HCT116 (cell line): ENCODE data around the gene EIF2B2. TPM values are rescaled to one million over a fixed set of nuclear protein-coding genes. Genes with fewer than 3 reads are reported as not detected.

Source experiments
- ATAC-seq: fragments of 200-7000 bp; cut with Tn5 transposase; 2 replicates; pipeline ENCODE4 v1.9.1; 2020; ENCODE audit warnings: mild to moderate bottlenecking, moderate library complexity
- BruUV-seq: library from RNA; stranded (reverse); fragments of 400-500 nt; replicated peaks from 2 replicates; lab custom pipeline; 2021; lab: Mats Ljungman, UMichigan
- CTCF ChIA-PET: fragments of 300-600 bp; sonication (Branson Sonifier 250); formaldehyde crosslinking; loops from one replicate; lab custom pipeline; 2021; ENCODE audit warnings: antibody characterized with exemption; lab: Charles Lee
- POLR2A ChIA-PET: fragments of 300-600, 350-600 bp; sonication (Branson Sonifier 250); formaldehyde crosslinking; loops from one replicate; lab custom pipeline; 2021; ENCODE audit warnings: antibody characterized with exemption; lab: Charles Lee
- RAD21 ChIA-PET, 2 experiments: fragments of 300-600 bp; sonication (Branson Sonifier 250); formaldehyde crosslinking; loops; one replicate each; lab custom pipeline; 2023; ENCODE audit warnings: low total read pairs in 2 of 2; ENCODE audit not compliant: uncharacterized antibody in 2 of 2, unreplicated experiment in 2 of 2, low non-redundant PET in 1 of 2; lab: Charles Lee
- DNase-seq: peaks from one replicate; pipeline ENCODE4 v3.0.0-alpha.2; 2010; ENCODE audit warnings: low read depth, low spot score
- H2AFZ ChIP-seq: fragments of 200-600 bp; shearing (Covaris generic), sonication (generic); 2 replicates; pipeline ENCODE4 v1.6.1; 2017; ENCODE audit warnings: low read depth, mixed run types, mixed read lengths, antibody characterized with exemption, low read length; ENCODE audit not compliant: poor library complexity, severe bottlenecking
- H3K27ac ChIP-seq: 2 replicates; pipeline ENCODE4 v1.5.1; 2012; ENCODE audit warnings: low read depth, low read length
- H3K27me3 ChIP-seq: fragments of 200-600 bp; sonication (generic); 2 replicates; pipeline ENCODE4 v1.6.1; 2016; ENCODE audit warnings: mixed run types, low read length, mixed read lengths; ENCODE audit not compliant: insufficient read depth
- H3K36me3 ChIP-seq, 2 experiments: fragments of 200-500 bp in 1 of 2; fragments of 200-600 bp in 1 of 2; sonication (Bioruptor generic) in 1 of 2; sonication (generic) in 1 of 2; 2 replicates each; pipeline versions ENCODE4 v1.5.1 to v1.6.1; 2014 to 2016; ENCODE audit warnings: low read length in 2 of 2, inconsistent platforms in 1 of 2, mixed read lengths in 1 of 2, mixed run types in 1 of 2; ENCODE audit not compliant: insufficient read depth in 2 of 2, control insufficient read depth in 1 of 2
- H3K4me1 ChIP-seq, 2 experiments: fragments of 200-600 bp in 1 of 2; sonication (generic) in 1 of 2; 2 replicates each; pipeline versions ENCODE4 v1.5.1 to v1.6.1; 2012 to 2017; ENCODE audit warnings: low read length in 2 of 2, inconsistent platforms in 1 of 2, mild to moderate bottlenecking in 1 of 2, mixed read lengths in 1 of 2, mixed run types in 1 of 2, moderate library complexity in 1 of 2; ENCODE audit not compliant: insufficient read depth in 2 of 2, control insufficient read depth in 1 of 2
- H3K4me2 ChIP-seq: fragments of 200-600 bp; sonication (generic); 2 replicates; pipeline ENCODE4 v1.6.1; 2017; ENCODE audit warnings: mixed run types, low read length, mixed read lengths
- H3K4me3 ChIP-seq, 2 experiments: fragments of 200-600 bp in 1 of 2; sonication (generic) in 1 of 2; replicated peaks in 1 of 2; 2 replicates each; pipeline ENCODE4 v1.5.1; 2011 to 2016; ENCODE audit warnings: low read length in 2 of 2, control low read depth in 1 of 2, low read depth in 1 of 2, mild to moderate bottlenecking in 1 of 2, mixed read lengths in 1 of 2, mixed run types in 1 of 2
- H3K79me2 ChIP-seq: fragments of 200-600 bp; sonication (generic); 2 replicates; pipeline ENCODE4 v1.6.1; 2017; ENCODE audit warnings: mild to moderate bottlenecking, mixed run types, low read length, moderate library complexity, mixed read lengths; ENCODE audit not compliant: insufficient read depth
- H3K9ac ChIP-seq: fragments of 200-600 bp; sonication (generic); 2 replicates; pipeline ENCODE4 v1.6.1; 2016; ENCODE audit warnings: low read length, mixed read lengths
- H3K9me2 ChIP-seq: fragments of 200-600 bp; sonication (generic), shearing (Covaris generic); 2 replicates; pipeline ENCODE4 v1.6.1; 2017; ENCODE audit warnings: mixed run types, mild to moderate bottlenecking, moderate library complexity; ENCODE audit not compliant: insufficient read depth
- H3K9me3 ChIP-seq, 2 experiments: fragments of 200-500 bp in 1 of 2; fragments of 200-600 bp in 1 of 2; sonication (Bioruptor generic) in 1 of 2; sonication (generic) in 1 of 2; 2 replicates each; pipeline ENCODE4 v1.6.1; 2014 to 2017; ENCODE audit warnings: low read length in 2 of 2, mixed read lengths in 2 of 2, inconsistent platforms in 1 of 2, low read depth in 1 of 2, mild to moderate bottlenecking in 1 of 2, mixed run types in 1 of 2, moderate library complexity in 1 of 2; ENCODE audit not compliant: control insufficient read depth in 1 of 2, insufficient read depth in 1 of 2
- H4K20me1 ChIP-seq: fragments of 200-600 bp; sonication (generic), shearing (Covaris generic); 2 replicates; pipeline ENCODE4 v1.6.1; 2017; ENCODE audit warnings: mixed run types, mild to moderate bottlenecking, moderate library complexity; ENCODE audit not compliant: insufficient read depth
- EGR1 ChIP-seq: IDR thresholded peaks from 2 replicates; pipeline ENCODE4 v1.6.1; 2012; ENCODE audit warnings: low read depth
- ELF1 ChIP-seq: IDR thresholded peaks from 2 replicates; pipeline ENCODE4 v1.6.1; 2012; ENCODE audit warnings: low read depth, borderline replicate concordance
- FOSL1 ChIP-seq: IDR thresholded peaks from 2 replicates; pipeline ENCODE4 v1.6.1; 2012; ENCODE audit warnings: low read depth
- JUND ChIP-seq: IDR thresholded peaks from 2 replicates; pipeline ENCODE4 v1.6.1; 2012
- POLR2A ChIP-seq: IDR thresholded peaks from 2 replicates; pipeline ENCODE4 v1.7.0; 2011; ENCODE audit warnings: borderline replicate concordance; ENCODE audit not compliant: insufficient read depth, insufficient read length; ENCODE audit errors: extremely low read depth
- POLR2AphosphoS5 ChIP-seq: IDR thresholded peaks from 2 replicates; pipeline ENCODE4 v1.6.1; 2011; ENCODE audit warnings: mild to moderate bottlenecking, low read depth, low read length, moderate library complexity
- RAD21 ChIP-seq: IDR thresholded peaks from 2 replicates; pipeline ENCODE4 v1.6.1; 2012; ENCODE audit warnings: low read depth, mild to moderate bottlenecking
- SP1 ChIP-seq: IDR thresholded peaks from 2 replicates; pipeline ENCODE4 v1.6.1; 2012; ENCODE audit warnings: low read depth
- ZFX ChIP-seq: fragments of 450-650 bp; IDR thresholded peaks from 2 replicates; pipeline ENCODE4 v1.6.1; 2017
- ZNF274 ChIP-seq: fragments of 200-500 bp; sonication (Bioruptor generic); IDR thresholded peaks from 2 replicates; pipeline ENCODE4 v1.6.1; 2014; ENCODE audit warnings: mild to moderate bottlenecking, low read depth, low read length, inconsistent platforms
- intact Hi-C: fragments of 100-400 bp; cut with micrococcal nuclease; formaldehyde crosslinking; loops from 2 replicates; pipeline ENCODE4 v1.10.0; 2022
- total RNA-seq: library from RNA; stranded (reverse); gene quantifications from one replicate; pipeline ENCODE4 v1.2.1, GENCODE V29; 2021; ENCODE audit not compliant: unreplicated experiment
- TF ChIP-seq, protein P1 (sequence below): IDR thresholded peaks from 2 replicates; pipeline ENCODE4 v1.6.1; 2012; ENCODE audit warnings: low read depth
- TF ChIP-seq, protein P2 (sequence below), 3 experiments: fragments of 200-600 bp in 1 of 3; sonication (generic) in 1 of 3; IDR thresholded peaks in 2 of 3; conservative IDR thresholded peaks in 1 of 3; 2 replicates each; pipeline ENCODE4 v1.5.1; 2012 to 2017; ENCODE audit warnings: low read depth in 2 of 3, low read length in 2 of 3, antibody characterized with exemption in 1 of 3, borderline replicate concordance in 1 of 3, control low read depth in 1 of 3, mild to moderate bottlenecking in 1 of 3, mixed read lengths in 1 of 3, mixed run types in 1 of 3, moderate library complexity in 1 of 3; ENCODE audit not compliant: insufficient read depth in 1 of 3
- TF ChIP-seq, protein P3 (sequence below): IDR thresholded peaks from 2 replicates; pipeline ENCODE4 v1.6.1; 2011; ENCODE audit warnings: mild to moderate bottlenecking, low read length, moderate library complexity; ENCODE audit not compliant: insufficient replicate concordance; ENCODE audit errors: extremely low read depth

Gene EIF2B2
- total RNA-seq, 1 experiment from 2014 or later, result 54.8 TPM

DNA sequence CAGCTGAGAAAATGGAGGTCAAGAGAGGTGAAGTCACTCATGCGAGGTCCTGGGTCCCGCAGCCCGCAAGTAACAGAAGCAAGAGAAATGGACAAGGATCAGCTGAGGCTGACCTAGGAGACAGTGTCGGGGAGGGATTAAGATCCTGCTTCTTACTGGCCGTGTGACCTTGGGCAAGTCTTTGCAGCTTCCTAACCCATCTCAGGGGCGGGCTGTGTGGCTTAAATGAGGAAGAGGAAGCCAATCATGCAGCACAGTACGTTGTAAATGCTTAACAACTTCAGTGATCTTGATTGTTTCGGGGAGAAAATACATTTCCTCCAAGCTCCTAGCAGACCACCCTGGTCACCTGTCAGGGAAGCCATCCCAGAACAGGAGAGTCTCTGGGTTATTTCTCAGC is 40.2 kb upstream of the EIF2B2 start (continued):
- TF ChIP-seq, protein P1, sequence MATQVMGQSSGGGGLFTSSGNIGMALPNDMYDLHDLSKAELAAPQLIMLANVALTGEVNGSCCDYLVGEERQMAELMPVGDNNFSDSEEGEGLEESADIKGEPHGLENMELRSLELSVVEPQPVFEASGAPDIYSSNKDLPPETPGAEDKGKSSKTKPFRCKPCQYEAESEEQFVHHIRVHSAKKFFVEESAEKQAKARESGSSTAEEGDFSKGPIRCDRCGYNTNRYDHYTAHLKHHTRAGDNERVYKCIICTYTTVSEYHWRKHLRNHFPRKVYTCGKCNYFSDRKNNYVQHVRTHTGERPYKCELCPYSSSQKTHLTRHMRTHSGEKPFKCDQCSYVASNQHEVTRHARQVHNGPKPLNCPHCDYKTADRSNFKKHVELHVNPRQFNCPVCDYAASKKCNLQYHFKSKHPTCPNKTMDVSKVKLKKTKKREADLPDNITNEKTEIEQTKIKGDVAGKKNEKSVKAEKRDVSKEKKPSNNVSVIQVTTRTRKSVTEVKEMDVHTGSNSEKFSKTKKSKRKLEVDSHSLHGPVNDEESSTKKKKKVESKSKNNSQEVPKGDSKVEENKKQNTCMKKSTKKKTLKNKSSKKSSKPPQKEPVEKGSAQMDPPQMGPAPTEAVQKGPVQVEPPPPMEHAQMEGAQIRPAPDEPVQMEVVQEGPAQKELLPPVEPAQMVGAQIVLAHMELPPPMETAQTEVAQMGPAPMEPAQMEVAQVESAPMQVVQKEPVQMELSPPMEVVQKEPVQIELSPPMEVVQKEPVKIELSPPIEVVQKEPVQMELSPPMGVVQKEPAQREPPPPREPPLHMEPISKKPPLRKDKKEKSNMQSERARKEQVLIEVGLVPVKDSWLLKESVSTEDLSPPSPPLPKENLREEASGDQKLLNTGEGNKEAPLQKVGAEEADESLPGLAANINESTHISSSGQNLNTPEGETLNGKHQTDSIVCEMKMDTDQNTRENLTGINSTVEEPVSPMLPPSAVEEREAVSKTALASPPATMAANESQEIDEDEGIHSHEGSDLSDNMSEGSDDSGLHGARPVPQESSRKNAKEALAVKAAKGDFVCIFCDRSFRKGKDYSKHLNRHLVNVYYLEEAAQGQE, result no peak
- TF ChIP-seq ELF1, result no peak
- TF ChIP-seq ZNF274, result no peak
- TF ChIP-seq JUND, result no peak
- TF ChIP-seq POLR2AphosphoS5, result no peak
- TF ChIP-seq EGR1, result no peak
- no peak for TF ChIP-seq SP1
- no peak for TF ChIP-seq ZFX

DNA sequence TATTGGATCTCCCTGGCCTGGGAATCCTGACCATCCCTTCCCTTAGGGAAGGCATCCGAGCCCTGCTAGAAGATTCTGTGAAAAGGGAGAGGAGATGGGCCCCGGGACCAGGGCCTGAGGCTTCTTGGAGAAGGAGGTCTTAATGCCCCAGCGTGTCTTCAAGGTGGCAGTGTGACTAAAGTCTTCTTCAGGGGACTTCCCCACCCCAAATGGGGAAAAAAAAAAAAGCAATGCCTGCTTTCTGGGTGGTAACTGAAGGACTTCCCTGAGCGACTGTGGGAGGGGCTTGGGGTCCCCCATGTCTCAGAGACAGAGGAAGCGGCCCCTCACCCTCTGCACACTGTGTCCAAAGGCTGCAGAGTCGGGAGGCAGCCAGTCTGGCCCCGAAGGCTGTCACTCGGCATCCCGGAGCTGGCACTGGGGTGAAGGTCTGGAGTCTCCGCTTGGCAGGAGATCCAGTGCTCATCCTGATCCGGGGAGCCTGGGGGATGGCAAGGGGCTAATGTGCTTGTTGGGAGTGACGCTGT is 39.5 kb upstream of the EIF2B2 start:
- Histone ChIP-seq H3K9ac (no peak overlapping the region), H3K9me3 (no peaks in the 10 kb centered on the region), H3K27me3 (no peaks in the 10 kb centered on the region), H3K9me2 (no peaks in the 10 kb centered on the region), H3K4me1 (no peaks in the 10 kb centered on the region), H3K79me2 (no peaks in the 10 kb centered on the region), H4K20me1 (no peaks in the 10 kb centered on the region), H3K4me3 (no peak overlapping the region), H2AFZ (no peak overlapping the region), H3K4me2 (no peak overlapping the region), H3K36me3 (no peaks in the 10 kb centered on the region), H3K27ac (no peak overlapping the region)
- no TSS peak for BruUV-seq
- intact Hi-C loops, result no loop called here
- DNase-seq (no peak), ATAC-seq (no peak)
- ChIA-PET POLR2A (no interaction called here), RAD21 (no interaction called here), CTCF (interaction anchor here (1.6 kb wide), 1 partner anchor 17 kb away, joined by 4 read pairs; no protein-coding TSS in a partner anchor)
- no peak for TF ChIP-seq ZFX
- no peak for TF ChIP-seq POLR2AphosphoS5
- TF ChIP-seq RAD21, result no peak
- TF ChIP-seq FOSL1, result no peak
- TF ChIP-seq, protein P1, result no peak
- TF ChIP-seq, protein P2, sequence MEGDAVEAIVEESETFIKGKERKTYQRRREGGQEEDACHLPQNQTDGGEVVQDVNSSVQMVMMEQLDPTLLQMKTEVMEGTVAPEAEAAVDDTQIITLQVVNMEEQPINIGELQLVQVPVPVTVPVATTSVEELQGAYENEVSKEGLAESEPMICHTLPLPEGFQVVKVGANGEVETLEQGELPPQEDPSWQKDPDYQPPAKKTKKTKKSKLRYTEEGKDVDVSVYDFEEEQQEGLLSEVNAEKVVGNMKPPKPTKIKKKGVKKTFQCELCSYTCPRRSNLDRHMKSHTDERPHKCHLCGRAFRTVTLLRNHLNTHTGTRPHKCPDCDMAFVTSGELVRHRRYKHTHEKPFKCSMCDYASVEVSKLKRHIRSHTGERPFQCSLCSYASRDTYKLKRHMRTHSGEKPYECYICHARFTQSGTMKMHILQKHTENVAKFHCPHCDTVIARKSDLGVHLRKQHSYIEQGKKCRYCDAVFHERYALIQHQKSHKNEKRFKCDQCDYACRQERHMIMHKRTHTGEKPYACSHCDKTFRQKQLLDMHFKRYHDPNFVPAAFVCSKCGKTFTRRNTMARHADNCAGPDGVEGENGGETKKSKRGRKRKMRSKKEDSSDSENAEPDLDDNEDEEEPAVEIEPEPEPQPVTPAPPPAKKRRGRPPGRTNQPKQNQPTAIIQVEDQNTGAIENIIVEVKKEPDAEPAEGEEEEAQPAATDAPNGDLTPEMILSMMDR (IDR thresholded peaks at IDR 0.05 in 2 of 3, conservative IDR thresholded peaks at IDR 0.05 in 1 of 3; ENCODE audit: borderline replicate concordance in 1 of 3, insufficient read depth in 1 of 3, low read depth in 2 of 3, low read length in 2 of 3), result no peak
- TF ChIP-seq ELF1, result no peak
- no peak for TF ChIP-seq POLR2A
- TF ChIP-seq, protein P3, sequence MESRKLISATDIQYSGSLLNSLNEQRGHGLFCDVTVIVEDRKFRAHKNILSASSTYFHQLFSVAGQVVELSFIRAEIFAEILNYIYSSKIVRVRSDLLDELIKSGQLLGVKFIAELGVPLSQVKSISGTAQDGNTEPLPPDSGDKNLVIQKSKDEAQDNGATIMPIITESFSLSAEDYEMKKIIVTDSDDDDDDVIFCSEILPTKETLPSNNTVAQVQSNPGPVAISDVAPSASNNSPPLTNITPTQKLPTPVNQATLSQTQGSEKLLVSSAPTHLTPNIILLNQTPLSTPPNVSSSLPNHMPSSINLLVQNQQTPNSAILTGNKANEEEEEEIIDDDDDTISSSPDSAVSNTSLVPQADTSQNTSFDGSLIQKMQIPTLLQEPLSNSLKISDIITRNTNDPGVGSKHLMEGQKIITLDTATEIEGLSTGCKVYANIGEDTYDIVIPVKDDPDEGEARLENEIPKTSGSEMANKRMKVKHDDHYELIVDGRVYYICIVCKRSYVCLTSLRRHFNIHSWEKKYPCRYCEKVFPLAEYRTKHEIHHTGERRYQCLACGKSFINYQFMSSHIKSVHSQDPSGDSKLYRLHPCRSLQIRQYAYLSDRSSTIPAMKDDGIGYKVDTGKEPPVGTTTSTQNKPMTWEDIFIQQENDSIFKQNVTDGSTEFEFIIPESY, result no peak
- TF ChIP-seq JUND, result no peak
